Measurements from ENCODE around the gene TRIM60. TPM values are rescaled to one million over a fixed set of nuclear protein-coding genes. Genes with fewer than 3 reads are reported as not detected.

The TRIM60 gene
- total and polyA plus RNA-seq, 2 of the 4 experiments (the other 2 are of a cell fraction) = not detected

- ATAC-seq (ENCODE audit: low read depth) = no peak
- Histone ChIP-seq H3K79me1 (ENCODE audit: low read depth in 1 of 2, low read length in 2 of 2) (no peaks in the 10 kb centered on the region), H2AK9ac (replicated peaks; ENCODE audit: low read depth, low read length, poor library complexity) (no peak overlapping the region), H3K9me3 (ENCODE audit: control insufficient read depth, insufficient read depth, low read length) (no peaks in the 10 kb centered on the region), H3K4ac (ENCODE audit: low read depth, low read length) (no peak overlapping the region), H3K23ac (ENCODE audit: low read depth, low read length) (no peak overlapping the region), H3K27me3 (ENCODE audit: control insufficient read depth, insufficient read depth, low read length) (no peaks in the 10 kb centered on the region), H2AK5ac (ENCODE audit: low read depth, low read length) (no peak overlapping the region), H2BK15ac (ENCODE audit: low read depth, low read length) (no peak overlapping the region), H3K4me2 (ENCODE audit: low read depth, low read length) (no peak overlapping the region), H3K27ac (ENCODE audit: insufficient read depth, low read length) (no peak overlapping the region), H2BK5ac (ENCODE audit: low read depth, low read length, poor library complexity, severe bottlenecking) (no peak overlapping the region), H3K56ac (ENCODE audit: extremely low read depth, insufficient read depth, low read length) (no peak overlapping the region), H3K4me3 (ENCODE audit: insufficient read depth, low read depth, low read length) (no peak overlapping the region), H2BK20ac (ENCODE audit: low read depth, low read length) (no peak overlapping the region), H4K8ac (ENCODE audit: low read depth in 2 of 2, low read length in 2 of 2) (no peak overlapping the region), H3K4me1 (ENCODE audit: control insufficient read depth, insufficient read depth, low read length) (no peaks in the 10 kb centered on the region), H2BK120ac (ENCODE audit: low read depth, low read length) (no peak overlapping the region), H3K9me1 (ENCODE audit: insufficient read depth, low read length) (no peaks in the 10 kb centered on the region), H4K91ac (ENCODE audit: insufficient read depth, low read depth, low read length) (no peak overlapping the region), H3K36me3 (ENCODE audit: control insufficient read depth, insufficient read depth, low read length) (no peaks in the 10 kb centered on the region), H4K20me1 (ENCODE audit: insufficient read depth, low read length) (no peaks in the 10 kb centered on the region), H4K5ac (ENCODE audit: low read depth, low read length) (no peak overlapping the region), H3K9ac (ENCODE audit: low read depth, low read length) (no peak overlapping the region), H3K18ac (ENCODE audit: low read depth, low read length) (no peak overlapping the region), H2AFZ (replicated peaks; ENCODE audit: low read length, poor library complexity) (no peak overlapping the region), H3K14ac (replicated peaks; ENCODE audit: low read depth, low read length) (no peak overlapping the region)
- no peak for DNase-seq
- intact Hi-C loops (cut with micrococcal nuclease) = no loop called here
- POLR2A ChIA-PET (ENCODE audit: unreplicated experiment) = no interaction called here
- no TSS peak for BruUV-seq (replicated peaks)
- dilution Hi-C loops (cut with HindIII; ENCODE audit: low sequenced_read_pairs, unreplicated experiment) = no loop called here
- in situ Hi-C loops (cut with MboI; ENCODE audit: low sequenced_read_pairs) = no loop called here
- 100% methylated on average over 1 of the region's 8 CpGs; no CpG with 5 or more reads in 1 of the 2 experiments for WGBS, 2 experiments (ENCODE audit: extremely low coverage in 2 of 2, insufficient read length in 1 of 2)
- CTCF ChIA-PET = no interaction called here
- TF ChIP-seq POLR2A (IDR thresholded peaks at IDR 0.05; ENCODE audit: low read depth, low read length) = no peak
- no peak for TF ChIP-seq RFX5 (IDR thresholded peaks at IDR 0.05; ENCODE audit: low read depth, low read length)
- no peak for TF ChIP-seq RCOR1 (IDR thresholded peaks at IDR 0.05; ENCODE audit: insufficient replicate concordance, low read length)
- TF ChIP-seq MXI1 (IDR thresholded peaks at IDR 0.05; ENCODE audit: borderline replicate concordance, low read depth, low read length) = no peak
- no peak for TF ChIP-seq BHLHE40 (IDR thresholded peaks at IDR 0.05; ENCODE audit: low read depth, low read length)
- no peak for TF ChIP-seq MAFK (IDR thresholded peaks at IDR 0.05; ENCODE audit: low read depth, low read length)
- TF ChIP-seq NFE2L2 (IDR thresholded peaks at IDR 0.05; ENCODE audit: low read depth, low read length) = no peak
- no peak for TF ChIP-seq RAD21 (IDR thresholded peaks at IDR 0.05; ENCODE audit: low read length)
Measured at GRCh38 chr4:165010991-165011390, 20.8 kb upstream of the TRIM60 start.
